Measurements from ENCODE around the gene RASAL2. TPM values are rescaled to one million over a fixed set of nuclear protein-coding genes. Genes with fewer than 3 reads are reported as not detected.
A peak's percentile ranks its signal among the peaks of the same experiment; 100 is the strongest.

The RASAL2 gene
- total and polyA plus RNA-seq, 2 of the 4 experiments (the other 2 are of a cell fraction): 13.1 to 20.6 TPM

DNA sequence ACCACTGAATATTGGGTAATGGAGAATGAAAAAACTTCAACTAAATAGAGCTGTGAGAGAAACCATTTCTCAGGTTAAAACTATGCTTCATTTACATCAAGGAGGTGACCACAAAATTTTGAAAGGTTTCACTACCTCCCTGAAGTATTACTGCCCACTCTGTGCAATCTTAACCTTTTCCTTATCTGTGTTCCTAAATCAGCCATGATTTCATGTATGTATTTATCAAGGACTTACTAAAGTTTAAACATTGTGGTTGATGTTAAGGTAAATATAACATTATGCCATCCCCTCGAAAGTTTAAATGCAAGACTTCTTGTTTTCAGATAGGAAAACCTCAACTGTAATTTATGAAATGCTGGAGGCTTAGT lies 318.5 kb downstream of the RASAL2 start:
- in situ Hi-C loops (cut with MboI; ENCODE audit: low sequenced_read_pairs): no loop called here
- DNase-seq (peak; percentile 70), ATAC-seq (ENCODE audit: low read depth) (peak; percentile 84)
- no peaks in the 10 kb centered on the region for H3K36me3 ChIP-seq (ENCODE audit: control insufficient read depth, insufficient read depth, low read length)
- H3K27me3 ChIP-seq (ENCODE audit: control insufficient read depth, insufficient read depth, low read length): no peaks in the 10 kb centered on the region
- TF ChIP-seq RFX5 (IDR thresholded peaks at IDR 0.05; ENCODE audit: low read depth, low read length) (no peak), RAD21 (IDR thresholded peaks at IDR 0.05; ENCODE audit: low read length) (no peak), BHLHE40 (IDR thresholded peaks at IDR 0.05; ENCODE audit: low read depth, low read length) (no peak), FOS (IDR thresholded peaks at IDR 0.05; ENCODE audit: low read depth, low read length) (no peak), CEBPB (IDR thresholded peaks at IDR 0.05; ENCODE audit: low read depth, low read length) (peak; percentile 10; the same call in 1 of the 2 replicates), RCOR1 (IDR thresholded peaks at IDR 0.05; ENCODE audit: insufficient replicate concordance, low read length) (no peak), MXI1 (IDR thresholded peaks at IDR 0.05; ENCODE audit: borderline replicate concordance, low read depth, low read length) (no peak)
- TF ChIP-seq, protein P1, sequence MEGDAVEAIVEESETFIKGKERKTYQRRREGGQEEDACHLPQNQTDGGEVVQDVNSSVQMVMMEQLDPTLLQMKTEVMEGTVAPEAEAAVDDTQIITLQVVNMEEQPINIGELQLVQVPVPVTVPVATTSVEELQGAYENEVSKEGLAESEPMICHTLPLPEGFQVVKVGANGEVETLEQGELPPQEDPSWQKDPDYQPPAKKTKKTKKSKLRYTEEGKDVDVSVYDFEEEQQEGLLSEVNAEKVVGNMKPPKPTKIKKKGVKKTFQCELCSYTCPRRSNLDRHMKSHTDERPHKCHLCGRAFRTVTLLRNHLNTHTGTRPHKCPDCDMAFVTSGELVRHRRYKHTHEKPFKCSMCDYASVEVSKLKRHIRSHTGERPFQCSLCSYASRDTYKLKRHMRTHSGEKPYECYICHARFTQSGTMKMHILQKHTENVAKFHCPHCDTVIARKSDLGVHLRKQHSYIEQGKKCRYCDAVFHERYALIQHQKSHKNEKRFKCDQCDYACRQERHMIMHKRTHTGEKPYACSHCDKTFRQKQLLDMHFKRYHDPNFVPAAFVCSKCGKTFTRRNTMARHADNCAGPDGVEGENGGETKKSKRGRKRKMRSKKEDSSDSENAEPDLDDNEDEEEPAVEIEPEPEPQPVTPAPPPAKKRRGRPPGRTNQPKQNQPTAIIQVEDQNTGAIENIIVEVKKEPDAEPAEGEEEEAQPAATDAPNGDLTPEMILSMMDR (conservative IDR thresholded peaks at IDR 0.05; ENCODE audit: low read depth, low read length): no peak
- peak overlapping the region; percentile 37; the same call in 1 of the 2 replicates for H3K4me2 ChIP-seq (ENCODE audit: low read depth, low read length)
- no peak overlapping the region for H2BK120ac ChIP-seq (ENCODE audit: low read depth, low read length)
- H3K9me3 ChIP-seq (ENCODE audit: control insufficient read depth, insufficient read depth, low read length): no peaks in the 10 kb centered on the region
- H4K8ac ChIP-seq (ENCODE audit: low read depth in 2 of 2, low read length in 2 of 2): no peak overlapping the region
- no TSS peak for BruUV-seq (replicated peaks)
- no peak overlapping the region for H2BK5ac ChIP-seq (ENCODE audit: low read depth, low read length, poor library complexity, severe bottlenecking)
- ChIA-PET CTCF (interaction anchor here (0.7 kb wide), 1 partner anchor 44 kb away, joined by 5 read pairs; no protein-coding TSS in a partner anchor), POLR2A (ENCODE audit: unreplicated experiment) (interaction anchor here (0.5 kb wide), 1 partner anchor 42 kb away, joined by 3 read pairs; no protein-coding TSS in a partner anchor)
- intact Hi-C loops (cut with micrococcal nuclease): loop anchor here (5.0 kb wide), 1 partner anchor 35 kb away; no protein-coding TSS in a partner anchor
- WGBS, 2 experiments (ENCODE audit: extremely low coverage in 2 of 2, insufficient read length in 1 of 2): no CpG with 5 or more reads among the region's 1 CpG
- no peak overlapping the region for H2BK15ac ChIP-seq (ENCODE audit: low read depth, low read length)
- H4K91ac ChIP-seq (ENCODE audit: insufficient read depth, low read depth, low read length): no peak overlapping the region
- no peak overlapping the region for H2AK9ac ChIP-seq (replicated peaks; ENCODE audit: low read depth, low read length, poor library complexity)
- H4K20me1 ChIP-seq (ENCODE audit: insufficient read depth, low read length): no peaks in the 10 kb centered on the region
- no peak overlapping the region for H3K4ac ChIP-seq (ENCODE audit: low read depth, low read length)
- dilution Hi-C loops (cut with HindIII; ENCODE audit: low sequenced_read_pairs, unreplicated experiment): no loop called here
- no peak overlapping the region for H3K23ac ChIP-seq (ENCODE audit: low read depth, low read length)
- no peak overlapping the region for H3K4me3 ChIP-seq (ENCODE audit: insufficient read depth, low read depth, low read length)
- no peak overlapping the region for H3K9ac ChIP-seq (ENCODE audit: low read depth, low read length)
- H2AK5ac ChIP-seq (ENCODE audit: low read depth, low read length): no peak overlapping the region
- no peak overlapping the region for H4K5ac ChIP-seq (ENCODE audit: low read depth, low read length)
- H3K4me1 ChIP-seq (ENCODE audit: control insufficient read depth, insufficient read depth, low read length): peaks cover 5% of the 10 kb centered on the region; the same call in 1 of the 2 replicates
- 0 out of 2 replicates have a peak, but pooled peaks cover 5% of the 10 kb centered on the region for H3K9me1 ChIP-seq (ENCODE audit: insufficient read depth, low read length)
- H3K18ac ChIP-seq (ENCODE audit: low read depth, low read length): no peak overlapping the region
- no peak overlapping the region for H2AFZ ChIP-seq (replicated peaks; ENCODE audit: low read length, poor library complexity)
- H2BK20ac ChIP-seq (ENCODE audit: low read depth, low read length): no peak overlapping the region
- H3K14ac ChIP-seq (replicated peaks; ENCODE audit: low read depth, low read length): no peak overlapping the region
- H3K79me1 ChIP-seq (ENCODE audit: low read depth in 1 of 2, low read length in 2 of 2): peaks cover 7 to 15% of the 10 kb centered on the region in 2 experiments; a peak in 2 of 4 replicates
- H3K56ac ChIP-seq (ENCODE audit: extremely low read depth, insufficient read depth, low read length): no peak overlapping the region
- H3K27ac ChIP-seq (ENCODE audit: insufficient read depth, low read length): no peak overlapping the region
